Measurements from ENCODE around the gene NUDT1. TPM values are rescaled to one million over a fixed set of nuclear protein-coding genes. Genes with fewer than 3 reads are reported as not detected.

The NUDT1 gene
- total RNA-seq, 1 donor from 2014 or later = 12.0 TPM

DNA sequence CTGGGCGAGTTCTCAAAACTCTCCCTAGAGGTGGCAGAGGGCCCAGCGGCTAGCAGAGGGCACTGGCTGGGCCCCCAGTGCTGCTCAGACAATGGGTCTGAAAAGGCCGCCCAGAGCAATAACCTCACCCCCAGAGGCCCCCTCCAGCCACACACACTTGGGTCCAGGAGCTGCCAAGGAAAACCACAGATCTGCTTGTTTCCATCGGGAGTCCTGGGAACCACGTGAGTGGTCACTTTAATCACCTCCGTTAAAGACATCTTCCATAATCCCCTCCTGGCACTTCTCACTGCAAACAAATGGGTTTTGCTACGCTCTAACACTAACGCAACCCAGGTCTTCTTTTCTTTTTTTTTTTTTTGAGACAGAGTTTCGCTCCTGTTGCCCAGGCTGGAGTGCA, 30.0 kb downstream of the NUDT1 start:
- Histone ChIP-seq H3K9me3 (ENCODE audit: insufficient read depth, low read depth, low read length) (no peaks in the 10 kb centered on the region), H2AFZ (ENCODE audit: low read depth, low read length) (no peak overlapping the region), H3K9ac (ENCODE audit: low read length) (no peak overlapping the region), H3K27me3 (ENCODE audit: insufficient read depth, low read length) (no peaks in the 10 kb centered on the region), H3K36me3 (ENCODE audit: insufficient read depth, low read length) (no peaks in the 10 kb centered on the region), H3K4me3 (ENCODE audit: insufficient read depth, low read depth, low read length) (no peak overlapping the region), H3K27ac (ENCODE audit: low read depth, low read length) (no peak overlapping the region), H3K4me2 (ENCODE audit: low read length) (no peak overlapping the region), H3K4me1 (ENCODE audit: insufficient read depth, low read length) (peaks cover 8% of the 10 kb centered on the region), H4K20me1 (ENCODE audit: insufficient read depth, low read length) (peaks cover 4% of the 10 kb centered on the region), H3K79me2 (ENCODE audit: insufficient read depth, low read length) (no peaks in the 10 kb centered on the region)
- no peak for DNase-seq (ENCODE audit: low read depth)
- Mint-ChIP-seq H3K4me1 (ENCODE audit: low read depth, unreplicated experiment) (peaks cover 3% of the 10 kb centered on the region), H3K9me3 (ENCODE audit: unreplicated experiment) (peaks cover 2% of the 10 kb centered on the region), H3K4me3 (ENCODE audit: unreplicated experiment) (no peak overlapping the region), H3K36me3 (ENCODE audit: low read depth, unreplicated experiment) (peaks cover 7% of the 10 kb centered on the region), H3K27ac (ENCODE audit: unreplicated experiment) (no peak overlapping the region), H3K27me3 (ENCODE audit: low read depth, unreplicated experiment) (no peaks in the 10 kb centered on the region)
- no peak for TF ChIP-seq EZH2 (IDR thresholded peaks at IDR 0.05; ENCODE audit: insufficient read depth, low read length)
- TF ChIP-seq, protein P1, sequence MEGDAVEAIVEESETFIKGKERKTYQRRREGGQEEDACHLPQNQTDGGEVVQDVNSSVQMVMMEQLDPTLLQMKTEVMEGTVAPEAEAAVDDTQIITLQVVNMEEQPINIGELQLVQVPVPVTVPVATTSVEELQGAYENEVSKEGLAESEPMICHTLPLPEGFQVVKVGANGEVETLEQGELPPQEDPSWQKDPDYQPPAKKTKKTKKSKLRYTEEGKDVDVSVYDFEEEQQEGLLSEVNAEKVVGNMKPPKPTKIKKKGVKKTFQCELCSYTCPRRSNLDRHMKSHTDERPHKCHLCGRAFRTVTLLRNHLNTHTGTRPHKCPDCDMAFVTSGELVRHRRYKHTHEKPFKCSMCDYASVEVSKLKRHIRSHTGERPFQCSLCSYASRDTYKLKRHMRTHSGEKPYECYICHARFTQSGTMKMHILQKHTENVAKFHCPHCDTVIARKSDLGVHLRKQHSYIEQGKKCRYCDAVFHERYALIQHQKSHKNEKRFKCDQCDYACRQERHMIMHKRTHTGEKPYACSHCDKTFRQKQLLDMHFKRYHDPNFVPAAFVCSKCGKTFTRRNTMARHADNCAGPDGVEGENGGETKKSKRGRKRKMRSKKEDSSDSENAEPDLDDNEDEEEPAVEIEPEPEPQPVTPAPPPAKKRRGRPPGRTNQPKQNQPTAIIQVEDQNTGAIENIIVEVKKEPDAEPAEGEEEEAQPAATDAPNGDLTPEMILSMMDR (IDR thresholded peaks at IDR 0.05; ENCODE audit: insufficient read depth, low read depth, low read length) = no peak
- FAIRE-seq = no peak

DNA sequence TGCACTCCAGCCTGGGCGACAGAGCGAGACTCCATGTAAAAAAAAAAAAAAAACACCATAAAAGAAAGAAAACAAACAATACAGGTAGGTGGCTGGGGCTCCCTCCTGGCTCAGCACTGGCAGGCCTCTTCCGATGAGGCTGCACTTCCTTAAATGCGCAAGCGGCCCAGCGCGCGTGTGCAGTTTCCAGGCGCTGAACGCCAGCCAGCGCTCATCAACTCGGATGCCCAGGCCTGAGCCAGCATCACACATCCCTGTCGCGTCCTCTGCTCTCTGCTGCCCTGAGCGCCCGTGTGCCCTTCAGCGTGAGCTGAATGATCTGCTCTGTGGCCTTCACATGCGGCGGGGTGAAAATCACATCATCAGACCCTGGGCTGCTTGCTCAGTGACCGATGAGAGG, 31.8 kb downstream of the NUDT1 start:
- TF ChIP-seq, protein P1 (IDR thresholded peaks at IDR 0.05; ENCODE audit: insufficient read depth, low read depth, low read length) = no peak
- TF ChIP-seq EZH2 (IDR thresholded peaks at IDR 0.05; ENCODE audit: insufficient read depth, low read length) = no peak
- H3K4me3 ChIP-seq (ENCODE audit: insufficient read depth, low read depth, low read length) = no peak overlapping the region
- no peaks in the 10 kb centered on the region for H3K79me2 ChIP-seq (ENCODE audit: insufficient read depth, low read length)
- H3K27ac ChIP-seq (ENCODE audit: low read depth, low read length) = no peak overlapping the region
- no peak overlapping the region for H3K4me2 ChIP-seq (ENCODE audit: low read length)
- FAIRE-seq (no peak), DNase-seq (ENCODE audit: low read depth) (no peak)
- H3K4me3 Mint-ChIP-seq (ENCODE audit: unreplicated experiment) = no peak overlapping the region
- peaks cover 12% of the 10 kb centered on the region for H4K20me1 ChIP-seq (ENCODE audit: insufficient read depth, low read length)
- no peaks in the 10 kb centered on the region for H3K9me3 ChIP-seq (ENCODE audit: insufficient read depth, low read depth, low read length)
- no peak overlapping the region for H2AFZ ChIP-seq (ENCODE audit: low read depth, low read length)
- H3K36me3 Mint-ChIP-seq (ENCODE audit: low read depth, unreplicated experiment) = peaks cover 9% of the 10 kb centered on the region
- H3K4me1 ChIP-seq (ENCODE audit: insufficient read depth, low read length) = peaks cover 8% of the 10 kb centered on the region
- H3K9me3 Mint-ChIP-seq (ENCODE audit: unreplicated experiment) = peaks cover 2% of the 10 kb centered on the region
- peaks cover 3% of the 10 kb centered on the region for H3K4me1 Mint-ChIP-seq (ENCODE audit: low read depth, unreplicated experiment)
- no peak overlapping the region for H3K9ac ChIP-seq (ENCODE audit: low read length)
- no peaks in the 10 kb centered on the region for H3K27me3 Mint-ChIP-seq (ENCODE audit: low read depth, unreplicated experiment)
- no peaks in the 10 kb centered on the region for H3K27me3 ChIP-seq (ENCODE audit: insufficient read depth, low read length)
- H3K36me3 ChIP-seq (ENCODE audit: insufficient read depth, low read length) = no peaks in the 10 kb centered on the region
- no peak overlapping the region for H3K27ac Mint-ChIP-seq (ENCODE audit: unreplicated experiment)

DNA sequence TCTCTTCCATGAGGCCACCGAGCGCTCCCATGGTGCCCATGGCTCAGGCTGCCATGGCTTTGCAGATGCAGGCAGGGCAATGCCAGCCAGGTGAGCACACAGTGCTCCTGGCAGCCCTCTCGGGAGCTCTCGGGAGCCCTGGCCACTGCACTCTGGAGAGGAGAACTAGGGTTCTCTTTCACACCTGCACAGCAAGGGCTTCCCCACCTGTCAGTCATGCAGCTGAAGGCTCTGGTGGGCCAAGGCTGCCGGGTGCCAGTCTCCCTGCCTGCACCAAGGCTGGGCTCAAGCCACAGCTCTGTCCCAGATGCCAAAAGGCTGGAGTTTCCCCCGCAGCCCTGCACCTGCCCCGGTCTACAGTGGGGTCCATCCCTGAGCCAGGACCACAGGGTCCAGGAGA, 32.6 kb downstream of the NUDT1 start:
- Mint-ChIP-seq H3K9me3 (ENCODE audit: unreplicated experiment) (no peaks in the 10 kb centered on the region), H3K36me3 (ENCODE audit: low read depth, unreplicated experiment) (peaks cover 6% of the 10 kb centered on the region), H3K27me3 (ENCODE audit: low read depth, unreplicated experiment) (no peaks in the 10 kb centered on the region), H3K27ac (ENCODE audit: unreplicated experiment) (no peak overlapping the region), H3K4me1 (ENCODE audit: low read depth, unreplicated experiment) (peaks cover under 1% of the 10 kb centered on the region), H3K4me3 (ENCODE audit: unreplicated experiment) (no peak overlapping the region)
- Histone ChIP-seq H3K79me2 (ENCODE audit: insufficient read depth, low read length) (peaks cover 4% of the 10 kb centered on the region), H3K4me2 (ENCODE audit: low read length) (no peak overlapping the region), H3K4me3 (ENCODE audit: insufficient read depth, low read depth, low read length) (no peak overlapping the region), H3K27me3 (ENCODE audit: insufficient read depth, low read length) (no peaks in the 10 kb centered on the region), H3K9ac (ENCODE audit: low read length) (no peak overlapping the region), H4K20me1 (ENCODE audit: insufficient read depth, low read length) (peaks cover 17% of the 10 kb centered on the region), H3K4me1 (ENCODE audit: insufficient read depth, low read length) (peaks cover 4% of the 10 kb centered on the region), H3K9me3 (ENCODE audit: insufficient read depth, low read depth, low read length) (no peaks in the 10 kb centered on the region), H3K36me3 (ENCODE audit: insufficient read depth, low read length) (no peaks in the 10 kb centered on the region), H3K27ac (ENCODE audit: low read depth, low read length) (no peak overlapping the region), H2AFZ (ENCODE audit: low read depth, low read length) (no peak overlapping the region)
- DNase-seq (ENCODE audit: low read depth) (no peak), FAIRE-seq (no peak)
- TF ChIP-seq, protein P1 (IDR thresholded peaks at IDR 0.05; ENCODE audit: insufficient read depth, low read depth, low read length) = no peak
- no peak for TF ChIP-seq EZH2 (IDR thresholded peaks at IDR 0.05; ENCODE audit: insufficient read depth, low read length)

Data from astrocyte (in vitro differentiated cells and primary cell).